K562 (cell line): Measurements from ENCODE around the gene DCTN1. TPM values are rescaled to one million over a fixed set of nuclear protein-coding genes. Genes with fewer than 3 reads are reported as not detected.

Source experiments
- ATAC-seq: fragments of 200-7000 bp; cut with Tn5 transposase; 3 replicates; pipeline ENCODE4 v1.9.1; 2020; ENCODE audit warnings: moderate library complexity
- BruUV-seq: library from RNA; stranded (reverse); fragments of 400-500 nt; replicated peaks from 2 replicates; lab custom pipeline; 2021; lab: Mats Ljungman, UMichigan
- CTCF ChIA-PET: fragments of 300-600 bp; formaldehyde crosslinking; extraction: SDS; loops from one replicate; lab custom pipeline; 2021; ENCODE audit warnings: low intra/inter-chr PET ratio; lab: Yijun Ruan, JAX
- POLR2A ChIA-PET: fragments of 300-600, 350-650 bp; sonication (Branson Sonifier 250); formaldehyde crosslinking; extraction: SDS; loops from one replicate; lab custom pipeline; 2021; ENCODE audit warnings: antibody characterized with exemption, inconsistent platforms; lab: Yijun Ruan, JAX
- DNase-seq, 4 experiments: peaks; one replicate each; pipeline versions ENCODE4 v3.0.0 to v3.0.0-alpha.2; 2011 to 2018; ENCODE audit warnings: low spot score in 3 of 4, mixed read lengths in 3 of 4; ENCODE audit errors: extremely low read depth in 1 of 4
- FAIRE-seq: peaks from 2 replicates; lab custom pipeline; 2011; peaks lifted over from hg19 to GRCh38; lab: Jason Lieb, UNC
- H2AFZ ChIP-seq: 2 replicates; pipeline ENCODE4 v1.6.0; 2011; ENCODE audit warnings: low read depth, low read length, control low read depth, inconsistent platforms
- H3K27ac ChIP-seq: fragments of 200-600 bp; 3 replicates; pipeline ENCODE4 v1.8.0; 2011; ENCODE audit warnings: low read depth, mild to moderate bottlenecking, control low read depth, inconsistent platforms, low read length, moderate library complexity, mixed read lengths; ENCODE audit errors: extremely low read depth
- H3K27me3 ChIP-seq, 2 experiments: fragments of 300-600 bp in 1 of 2; 2 replicates in 1 of 2; 3 replicates in 1 of 2; pipeline versions ENCODE4 v1.6.0 to v1.8.0; 2011; ENCODE audit warnings: inconsistent platforms in 2 of 2, low read length in 2 of 2, mild to moderate bottlenecking in 1 of 2, mixed read lengths in 1 of 2, moderate library complexity in 1 of 2; ENCODE audit not compliant: control insufficient read depth in 2 of 2, insufficient read depth in 2 of 2
- H3K36me3 ChIP-seq: fragments of 300-600 bp; 3 replicates; pipeline ENCODE4 v1.8.0; 2011; ENCODE audit warnings: mild to moderate bottlenecking, low read length, inconsistent platforms; ENCODE audit not compliant: control insufficient read depth, insufficient read depth
- H3K4me1 ChIP-seq, 2 experiments: fragments of 200-600 bp in 1 of 2; replicated peaks in 1 of 2; 2 replicates in 1 of 2; 3 replicates in 1 of 2; pipeline versions ENCODE4 v1.5.1 to v1.8.0; 2011; ENCODE audit warnings: inconsistent platforms in 2 of 2, low read length in 2 of 2, mild to moderate bottlenecking in 1 of 2, mixed read lengths in 1 of 2, moderate library complexity in 1 of 2; ENCODE audit not compliant: control insufficient read depth in 2 of 2, insufficient read depth in 2 of 2
- H3K4me2 ChIP-seq: 2 replicates; pipeline ENCODE4 v1.6.1; 2011; ENCODE audit warnings: low read length, control low read depth, inconsistent platforms, mixed read lengths; ENCODE audit not compliant: insufficient read depth
- H3K4me3 ChIP-seq: fragments of 200-600 bp; sonication (generic), shearing (Covaris generic); 2 replicates; pipeline ENCODE4 v1.5.1; 2016; ENCODE audit warnings: control low read depth, inconsistent platforms
- H3K79me2 ChIP-seq: fragments of 200-600 bp; 3 replicates; pipeline ENCODE4 v1.8.0; 2011; ENCODE audit warnings: low read length, inconsistent platforms; ENCODE audit not compliant: control insufficient read depth, insufficient read depth
- H3K9ac ChIP-seq, 2 experiments: 2 replicates each; pipeline versions ENCODE4 v1.6.0 to v1.6.1; 2011; ENCODE audit warnings: low read depth in 2 of 2, low read length in 2 of 2, control low read depth in 1 of 2, inconsistent platforms in 1 of 2, mild to moderate bottlenecking in 1 of 2, mixed read lengths in 1 of 2; ENCODE audit not compliant: insufficient read depth in 1 of 2
- H3K9me1 ChIP-seq: one replicate; pipeline ENCODE4 v1.6.0; 2011; ENCODE audit warnings: inconsistent platforms, mild to moderate bottlenecking, low read length, moderate library complexity; ENCODE audit not compliant: control insufficient read depth, insufficient read depth
- H3K9me3 ChIP-seq: replicated peaks from 2 replicates; pipeline ENCODE4 v1.5.1; 2011; ENCODE audit warnings: low read depth, low read length, inconsistent platforms; ENCODE audit not compliant: control insufficient read depth, insufficient read depth
- H4K20me1 ChIP-seq: replicated peaks from 2 replicates; pipeline ENCODE4 v1.6.1; 2011; ENCODE audit warnings: low read length, inconsistent platforms, mixed read lengths; ENCODE audit not compliant: control insufficient read depth, insufficient read depth
- CBFA2T3 ChIP-seq: fragments of 450-650 bp; IDR thresholded peaks from 2 replicates; pipeline ENCODE4 v1.6.1; 2017
- CBX2 ChIP-seq: fragments of 200-600 bp; sonication (generic); IDR thresholded peaks from one replicate; pipeline ENCODE4 v1.6.1; 2012; ENCODE audit warnings: mild to moderate bottlenecking, low read length, inconsistent platforms; ENCODE audit not compliant: insufficient read depth, poor library complexity, severe bottlenecking
- MYBL2 ChIP-seq, 2 experiments: fragments of 450-650 bp in 1 of 2; sonication (generic) in 1 of 2; formaldehyde crosslinking in 1 of 2; IDR thresholded peaks; 2 replicates each; pipeline versions ENCODE4 v1.6.1 to v1.8.1; 2017 to 2022; ENCODE audit warnings: borderline replicate concordance in 1 of 2, inconsistent platforms in 1 of 2, low read depth in 1 of 2, mild to moderate bottlenecking in 1 of 2, missing genetic modification reagents in 1 of 2, moderate library complexity in 1 of 2
- NFIC ChIP-seq: fragments of 450-650 bp; IDR thresholded peaks from 2 replicates; pipeline ENCODE4 v1.6.1; 2017; ENCODE audit warnings: mild to moderate bottlenecking, inconsistent platforms
- WGBS: fragments of 100-300 bp; shearing (Covaris generic); methylation state at CpG from one replicate; pipeline ENCODE4 v1.1.6; 2016; ENCODE audit warnings: low coverage, mixed read lengths; ENCODE audit not compliant: insufficient coverage; ENCODE audit errors: missing lambda C conversion rate; 5-methylcytosine and 5-hydroxymethylcytosine counted together
- in situ Hi-C: fragments of 300-500 bp; cut with MboI; formaldehyde crosslinking; loops from 4 replicates; pipeline ENCODE4 v1.15.0; 2018; ENCODE audit warnings: inconsistent platforms, mixed read lengths
- intact Hi-C: fragments of 100-400 bp; cut with micrococcal nuclease; formaldehyde crosslinking; loops from 2 replicates; pipeline ENCODE4 v1.14.2; 2022
- polyA plus RNA-seq, 8 experiments: library from polyadenylated mRNA; depleted of rRNA in 4 of 8; stranded (reverse) in 5 of 8; unstranded in 3 of 8; fragments of >200 nt; fragmentation: Nextera tagmentation in 2 of 8; fragmentation: Illumina TruSeq in 1 of 8; extraction: Ambion mirVana in 2 of 8; extraction: Trizol in 1 of 8; gene quantifications; 2 replicates each; pipeline versions ENCODE4 v1.2.1 to v1.2.3, GENCODE V29; 2011 to 2014; ENCODE audit warnings: inconsistent platforms in 1 of 8, missing spikeins in 1 of 8
- total RNA-seq, 7 experiments: library from RNA; depleted of rRNA in 6 of 7; stranded (reverse); fragments of >200 nt in 6 of 7; fragmentation: Illumina TruSeq in 2 of 7; extraction: Trizol in 2 of 7; gene quantifications; 2 replicates each; pipeline versions ENCODE4 v1.2.1 to v1.2.3, GENCODE V29; 2011 to 2021; ENCODE audit warnings: low replicate concordance in 1 of 7

Gene DCTN1
- total and polyA plus RNA-seq, 9 of the 15 experiments (the other 6 are each of a cell fraction or from before 2014, with no cell fraction given) = 23.9 to 71.7 (median 45.0) TPM

GRCh38 chr2:74426181-74426758 lies 46.2 kb upstream of the DCTN1 start:
- H3K27me3 ChIP-seq = peaks cover 0 to 8% of the 10 kb centered on the region in 2 experiments; a peak in 2 of 5 replicates
- no peak overlapping the region for H3K4me3 ChIP-seq
- intact Hi-C loops (no loop called here), in situ Hi-C loops (no loop called here)
- POLR2A ChIA-PET = interaction anchor here (2.1 kb wide), 1 partner anchor 14 kb away, joined by 5 read pairs; no protein-coding TSS in a partner anchor
- CTCF ChIA-PET = no interaction called here
- no peaks in the 10 kb centered on the region for H3K79me2 ChIP-seq
- WGBS = 32% methylated on average over 12 of the region's 14 CpGs
- H3K9me1 ChIP-seq = no peaks in the 10 kb centered on the region
- H3K9me3 ChIP-seq = no peaks in the 10 kb centered on the region
- DNase-seq = peak in 2 of 4 experiments; percentile 39 to 40
- TF ChIP-seq MYBL2 (IDR thresholded peaks at IDR 0.05; ENCODE audit: low read depth) = no peak
- no peak for TF ChIP-seq MYBL2 (CRISPR knock-in tag; IDR thresholded peaks at IDR 0.05; ENCODE audit: borderline replicate concordance)
- TF ChIP-seq CBFA2T3 = 0 out of 2 replicates have a peak, but pooled peaks have one; percentile 35
- H2AFZ ChIP-seq = no peak overlapping the region
- H3K9ac ChIP-seq = peak overlapping the region in 1 of 2 experiments; percentile 36; a peak in 2 of 4 replicates
- BruUV-seq = no TSS peak
- no peak overlapping the region for H3K27ac ChIP-seq
- peaks cover 0 to 25% of the 10 kb centered on the region in 2 experiments; a peak in 3 of 5 replicates for H3K4me1 ChIP-seq
- H4K20me1 ChIP-seq = no peaks in the 10 kb centered on the region
- no peaks in the 10 kb centered on the region for H3K36me3 ChIP-seq
- no peak for ATAC-seq
- FAIRE-seq = no peak
- H3K4me2 ChIP-seq = no peak overlapping the region

GRCh38 chr2:74425523-74425922 lies 45.4 kb upstream of the DCTN1 start:
- no peak overlapping the region for H3K27ac ChIP-seq
- no peak overlapping the region for H3K9ac ChIP-seq
- H3K36me3 ChIP-seq = no peaks in the 10 kb centered on the region
- FAIRE-seq (no peak), DNase-seq (no peak), ATAC-seq (no peak)
- H4K20me1 ChIP-seq = no peaks in the 10 kb centered on the region
- H3K9me3 ChIP-seq = no peaks in the 10 kb centered on the region
- H2AFZ ChIP-seq = no peak overlapping the region
- TF ChIP-seq CBX2 (no peak), NFIC (no peak)
- 63% methylated on average over 7 of the region's 7 CpGs for WGBS
- POLR2A ChIA-PET = interaction anchor here (0.7 to 2.1 kb wide), 3 partner anchors 15 to 605 kb away, joined by 3 to 5 read pairs (median 3); no protein-coding TSS in a partner anchor
- peaks cover 0 to 8% of the 10 kb centered on the region in 2 experiments; a peak in 2 of 5 replicates for H3K27me3 ChIP-seq
- no peaks in the 10 kb centered on the region for H3K79me2 ChIP-seq
- CTCF ChIA-PET = no interaction called here
- intact Hi-C loops (no loop called here), in situ Hi-C loops (no loop called here)
- BruUV-seq = no TSS peak
- H3K4me3 ChIP-seq = no peak overlapping the region
- H3K9me1 ChIP-seq = no peaks in the 10 kb centered on the region
- H3K4me1 ChIP-seq = peaks cover 3 to 27% of the 10 kb centered on the region in 2 experiments; a peak in 3 of 5 replicates
- no peak overlapping the region for H3K4me2 ChIP-seq
